Breast epithelium (tissue), 4 donors: ENCODE data around the gene STOML1. TPM values are rescaled to one million over a fixed set of nuclear protein-coding genes. Genes with fewer than 3 reads are reported as not detected.
"Not testable (repeated sequence)": the region's sequence is repeated elsewhere in the genome, so short reads cannot be mapped to it uniquely, and the experiment has no call there.

Experiments
- DNase-seq, 2 donors: peaks; one replicate each; pipeline ENCODE4 v3.0.0-alpha.2; 2019; ENCODE audit warnings: low spot score in 2 of 2
- H3K27ac ChIP-seq, 2 donors: fragments of 200-600 bp; sonication (generic) in 1 of 2; one replicate each; pipeline ENCODE4 v1.5.1; 2016 to 2019; ENCODE audit warnings: mild to moderate bottlenecking in 1 of 2
- H3K27me3 ChIP-seq, 2 donors: fragments of 200-600 bp; sonication (generic) in 1 of 2; one replicate each; pipeline versions ENCODE4 v1.5.1 to v1.6.0; 2017 to 2019; ENCODE audit warnings: control low read depth in 1 of 2, mild to moderate bottlenecking in 1 of 2
- H3K36me3 ChIP-seq: fragments of 200-600 bp; one replicate; pipeline ENCODE4 v1.5.1; 2019
- H3K4me1 ChIP-seq, 2 donors: fragments of 200-600 bp; sonication (generic); one replicate each; pipeline ENCODE4 v1.5.1; 2016 to 2019; ENCODE audit warnings: control low read depth in 1 of 2
- H3K4me3 ChIP-seq, 3 donors: fragments of 200-600 bp; sonication (generic); 1 replicate in 2 of 3; 2 replicates in 1 of 3; pipeline ENCODE4 v1.5.1; 2016 to 2019; ENCODE audit warnings: mild to moderate bottlenecking in 3 of 3, moderate library complexity in 2 of 3
- H3K9me3 ChIP-seq, 2 donors: fragments of 200-600 bp; sonication (generic) in 1 of 2; one replicate each; pipeline ENCODE4 v1.5.1; 2016 to 2019; ENCODE audit warnings: control low read depth in 1 of 2
- CTCF ChIP-seq, 3 donors: fragments of 450-650 bp; IDR thresholded peaks; one replicate each; pipeline ENCODE4 v1.5.1; 2016 to 2017; ENCODE audit warnings: antibody characterized with exemption in 3 of 3, mild to moderate bottlenecking in 3 of 3, moderate library complexity in 3 of 3
- POLR2A ChIP-seq: fragments of 450-650 bp; IDR thresholded peaks from one replicate; pipeline ENCODE4 v1.6.1; 2016; ENCODE audit warnings: antibody characterized with exemption, mild to moderate bottlenecking, moderate library complexity
- POLR2AphosphoS5 ChIP-seq, 3 donors: sonication (generic); formaldehyde crosslinking; IDR thresholded peaks; one replicate each; pipeline ENCODE4 v1.6.1; 2017; ENCODE audit warnings: antibody characterized with exemption in 3 of 3
- intact Hi-C: fragments of 100-400 bp; cut with DNase I; formaldehyde crosslinking; loops from one replicate; pipeline ENCODE4 v1.15.1; 2023; ENCODE audit warnings: low total_unique reads
- total RNA-seq, 3 donors: library from RNA; depleted of rRNA; stranded (reverse); fragments of >200 nt; gene quantifications; one replicate each; pipeline ENCODE4 v1.1.0, GENCODE V29; 2016

STOML1 gene
- total RNA-seq, 3 donors from 2014 or later: 8.5 to 10.7 (median 9.7) TPM

- intact Hi-C loops: no loop called here
- TF ChIP-seq CTCF (IDR thresholded peaks at IDR 0.05) (no peak), POLR2AphosphoS5 (IDR thresholded peaks at IDR 0.05) (no peak), POLR2A (no peak)
- Histone ChIP-seq H3K36me3 (no peaks in the 10 kb centered on the region), H3K9me3 (no peaks in the 10 kb centered on the region), H3K4me3 (no peak overlapping the region), H3K27ac (peak overlapping the region in 1 of 2 donors; percentile 57), H3K4me1 (no peaks in the 10 kb centered on the region), H3K27me3 (no peaks in the 10 kb centered on the region)
- DNase-seq: no peak
Observed at GRCh38 chr15:73940061-73940981, 51.8 kb downstream of the STOML1 start.

- intact Hi-C loops: no loop called here
- H3K9me3 ChIP-seq: no peaks in the 10 kb centered on the region
- H3K27ac ChIP-seq: no peak overlapping the region
- H3K36me3 ChIP-seq: no peaks in the 10 kb centered on the region
- H3K27me3 ChIP-seq: no peaks in the 10 kb centered on the region
- H3K4me3 ChIP-seq: no peak overlapping the region
- DNase-seq: no peak
- H3K4me1 ChIP-seq: no peaks in the 10 kb centered on the region
- TF ChIP-seq CTCF (IDR thresholded peaks at IDR 0.05): no peak
- no peak for TF ChIP-seq POLR2A
- no peak for TF ChIP-seq POLR2AphosphoS5 (IDR thresholded peaks at IDR 0.05)
Observed at GRCh38 chr15:73939138-73939537, 53.0 kb downstream of the STOML1 start.

GRCh38 chr15:73938516-73938915, 53.6 kb downstream of the STOML1 start:
- DNase-seq, H3K27ac ChIP-seq, H3K4me1 ChIP-seq, intact Hi-C loops, H3K27me3 ChIP-seq, H3K36me3 ChIP-seq, H3K9me3 ChIP-seq, H3K4me3 ChIP-seq: not testable (repeated sequence)

GRCh38 chr15:73937726-73938125, 54.4 kb downstream of the STOML1 start:
- TF ChIP-seq CTCF (IDR thresholded peaks at IDR 0.05) (no peak), POLR2AphosphoS5 (IDR thresholded peaks at IDR 0.05) (no peak), POLR2A (no peak)
- no peak overlapping the region for H3K4me3 ChIP-seq
- DNase-seq: no peak
- no peaks in the 10 kb centered on the region for H3K36me3 ChIP-seq
- no peaks in the 10 kb centered on the region for H3K4me1 ChIP-seq
- H3K27me3 ChIP-seq: no peaks in the 10 kb centered on the region
- intact Hi-C loops: no loop called here
- no peak overlapping the region for H3K27ac ChIP-seq
- no peaks in the 10 kb centered on the region for H3K9me3 ChIP-seq

- Histone ChIP-seq H3K4me3 (no peak overlapping the region), H3K9me3 (no peaks in the 10 kb centered on the region), H3K27ac (no peak overlapping the region), H3K36me3 (no peaks in the 10 kb centered on the region), H3K4me1 (no peaks in the 10 kb centered on the region), H3K27me3 (no peaks in the 10 kb centered on the region)
- intact Hi-C loops: no loop called here
- no peak for DNase-seq
- TF ChIP-seq CTCF (IDR thresholded peaks at IDR 0.05) (no peak), POLR2A (no peak), POLR2AphosphoS5 (IDR thresholded peaks at IDR 0.05) (no peak)
Observed at GRCh38 chr15:73937296-73937695, 54.8 kb downstream of the STOML1 start.
